DND-41 (cell line): ENCODE results near the gene SIGLEC8.

Experiments used
- ATAC-seq: fragments of 200-7000 bp; cut with Tn5 transposase; 3 replicates; pipeline ENCODE4 v1.9.1; 2021; ENCODE audit warnings: low read depth; ENCODE audit not compliant: insufficient read depth
- DNase-seq: peaks from one replicate; pipeline ENCODE4 v3.0.0-alpha.2; 2020
- H2AFZ ChIP-seq: 2 replicates; pipeline ENCODE4 v1.6.0; 2012; ENCODE audit warnings: low read depth, low read length
- H3K27ac ChIP-seq: 2 replicates; pipeline ENCODE4 v1.5.1; 2012; ENCODE audit warnings: low read length, inconsistent platforms
- H3K27me3 ChIP-seq: fragments of 200-600 bp; sonication (generic); 2 replicates; pipeline ENCODE4 v1.6.0; 2012; ENCODE audit warnings: low read length, mild to moderate bottlenecking, inconsistent platforms; ENCODE audit not compliant: insufficient read depth, poor library complexity
- H3K36me3 ChIP-seq: 2 replicates; pipeline ENCODE4 v1.5.1; 2012; ENCODE audit warnings: low read length, inconsistent platforms; ENCODE audit not compliant: insufficient read depth
- H3K4me1 ChIP-seq: 2 replicates; pipeline ENCODE4 v1.5.1; 2012; ENCODE audit warnings: mild to moderate bottlenecking, low read length; ENCODE audit not compliant: insufficient read depth
- H3K4me2 ChIP-seq: 2 replicates; pipeline ENCODE4 v1.6.0; 2012; ENCODE audit warnings: mild to moderate bottlenecking, moderate library complexity, low read length, inconsistent platforms; ENCODE audit not compliant: insufficient read depth
- H3K4me3 ChIP-seq, 2 experiments: fragments of 200-600 bp in 1 of 2; shearing (Covaris generic) in 1 of 2; 2 replicates each; pipeline ENCODE4 v1.5.1; 2012 to 2016; ENCODE audit warnings: inconsistent platforms in 2 of 2, low read length in 2 of 2, mild to moderate bottlenecking in 2 of 2, low read depth in 1 of 2, moderate library complexity in 1 of 2
- H3K79me2 ChIP-seq: 2 replicates; pipeline ENCODE4 v1.6.0; 2012; ENCODE audit warnings: low read length, inconsistent platforms; ENCODE audit not compliant: insufficient read depth
- H3K9ac ChIP-seq: 2 replicates; pipeline ENCODE4 v1.6.0; 2012; ENCODE audit warnings: low read depth, mild to moderate bottlenecking, inconsistent platforms, low read length, moderate library complexity
- H3K9me3 ChIP-seq: 2 replicates; pipeline ENCODE4 v1.5.1; 2012; ENCODE audit warnings: low read length, moderate library complexity, mild to moderate bottlenecking, inconsistent platforms; ENCODE audit not compliant: insufficient read depth, severe bottlenecking
- H4K20me1 ChIP-seq: 2 replicates; pipeline ENCODE4 v1.6.0; 2012; ENCODE audit warnings: low read length; ENCODE audit not compliant: insufficient read depth
- EZH2 ChIP-seq: IDR thresholded peaks from 3 replicates; pipeline ENCODE4 v1.6.1; 2012; ENCODE audit warnings: borderline replicate concordance, low read depth, mild to moderate bottlenecking, moderate library complexity, low read length, inconsistent platforms; ENCODE audit not compliant: severe bottlenecking
- TF ChIP-seq, protein P1 (sequence below): IDR thresholded peaks from 2 replicates; pipeline ENCODE4 v1.5.1; 2012; ENCODE audit warnings: borderline replicate concordance, low read length, moderate library complexity, mild to moderate bottlenecking; ENCODE audit not compliant: poor library complexity, severe bottlenecking; ENCODE audit errors: extremely low read depth

Gene SIGLEC8

DNA sequence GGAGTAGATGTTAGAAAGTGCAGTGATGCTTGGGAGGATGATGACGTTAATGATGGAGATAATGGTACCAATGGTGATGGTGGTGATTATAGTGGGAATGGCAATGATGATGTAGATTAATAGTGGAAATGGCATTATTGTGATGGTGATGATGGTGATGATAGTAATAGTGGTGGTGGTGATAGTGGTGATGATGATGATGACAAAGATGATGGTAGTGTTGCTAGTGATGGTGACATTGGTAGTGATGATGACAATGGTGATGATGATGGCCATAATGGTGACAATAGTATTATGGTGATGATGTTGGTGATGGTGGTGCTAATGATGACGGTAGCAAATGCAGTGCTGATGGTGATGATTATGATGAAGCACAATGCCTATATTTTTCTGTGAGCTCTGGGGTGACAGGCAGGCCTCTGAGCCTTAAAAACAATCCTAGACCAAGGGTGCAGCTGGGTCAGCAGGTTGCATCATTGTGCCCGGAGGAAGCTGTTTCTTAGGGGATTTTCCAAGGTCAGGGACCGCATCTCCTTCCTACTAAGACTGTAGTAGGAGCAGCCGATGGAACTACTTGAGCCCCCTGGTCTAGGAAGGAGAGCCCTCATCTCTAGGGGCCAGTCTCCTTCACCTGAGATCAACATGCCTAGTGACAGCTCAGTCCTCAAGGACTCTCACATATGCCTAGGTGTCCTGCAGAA, 27.9 kb upstream of the SIGLEC8 start:
- H3K79me2 ChIP-seq, result no peaks in the 10 kb centered on the region
- no peak overlapping the region for H3K4me2 ChIP-seq
- no peaks in the 10 kb centered on the region for H3K9me3 ChIP-seq
- no peak overlapping the region for H3K4me3 ChIP-seq
- H3K27me3 ChIP-seq, result no peaks in the 10 kb centered on the region
- DNase-seq (no peak), ATAC-seq (no peak)
- H3K9ac ChIP-seq, result no peak overlapping the region
- no peaks in the 10 kb centered on the region for H3K4me1 ChIP-seq
- no peaks in the 10 kb centered on the region for H3K36me3 ChIP-seq
- no peak overlapping the region for H2AFZ ChIP-seq
- no peaks in the 10 kb centered on the region for H4K20me1 ChIP-seq
- TF ChIP-seq, protein P1, sequence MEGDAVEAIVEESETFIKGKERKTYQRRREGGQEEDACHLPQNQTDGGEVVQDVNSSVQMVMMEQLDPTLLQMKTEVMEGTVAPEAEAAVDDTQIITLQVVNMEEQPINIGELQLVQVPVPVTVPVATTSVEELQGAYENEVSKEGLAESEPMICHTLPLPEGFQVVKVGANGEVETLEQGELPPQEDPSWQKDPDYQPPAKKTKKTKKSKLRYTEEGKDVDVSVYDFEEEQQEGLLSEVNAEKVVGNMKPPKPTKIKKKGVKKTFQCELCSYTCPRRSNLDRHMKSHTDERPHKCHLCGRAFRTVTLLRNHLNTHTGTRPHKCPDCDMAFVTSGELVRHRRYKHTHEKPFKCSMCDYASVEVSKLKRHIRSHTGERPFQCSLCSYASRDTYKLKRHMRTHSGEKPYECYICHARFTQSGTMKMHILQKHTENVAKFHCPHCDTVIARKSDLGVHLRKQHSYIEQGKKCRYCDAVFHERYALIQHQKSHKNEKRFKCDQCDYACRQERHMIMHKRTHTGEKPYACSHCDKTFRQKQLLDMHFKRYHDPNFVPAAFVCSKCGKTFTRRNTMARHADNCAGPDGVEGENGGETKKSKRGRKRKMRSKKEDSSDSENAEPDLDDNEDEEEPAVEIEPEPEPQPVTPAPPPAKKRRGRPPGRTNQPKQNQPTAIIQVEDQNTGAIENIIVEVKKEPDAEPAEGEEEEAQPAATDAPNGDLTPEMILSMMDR, result no peak
- TF ChIP-seq EZH2, result no peak
- no peak overlapping the region for H3K27ac ChIP-seq

- H2AFZ ChIP-seq, result no peak overlapping the region
- no peak overlapping the region for H3K27ac ChIP-seq
- H3K9ac ChIP-seq, result no peak overlapping the region
- peak; percentile 53; the same call in 1 of the 3 replicates for ATAC-seq
- DNase-seq, result peak; percentile 27
- TF ChIP-seq EZH2, result no peak
- TF ChIP-seq, protein P1, result no peak
- no peaks in the 10 kb centered on the region for H3K36me3 ChIP-seq
- H3K27me3 ChIP-seq, result no peaks in the 10 kb centered on the region
- H3K4me3 ChIP-seq, result no peak overlapping the region
- no peaks in the 10 kb centered on the region for H3K79me2 ChIP-seq
- no peaks in the 10 kb centered on the region for H4K20me1 ChIP-seq
- H3K4me2 ChIP-seq, result no peak overlapping the region
- H3K9me3 ChIP-seq, result no peaks in the 10 kb centered on the region
- no peaks in the 10 kb centered on the region for H3K4me1 ChIP-seq
Observed at GRCh38 chr19:51480590-51480989, 22.3 kb upstream of the SIGLEC8 start.

- DNase-seq, result no peak
- Histone ChIP-seq H3K4me2 (no peak overlapping the region), H4K20me1 (no peaks in the 10 kb centered on the region), H3K4me3 (no peak overlapping the region), H2AFZ (no peak overlapping the region), H3K36me3 (no peaks in the 10 kb centered on the region), H3K27ac (no peak overlapping the region), H3K9ac (no peak overlapping the region), H3K27me3 (no peaks in the 10 kb centered on the region), H3K79me2 (no peaks in the 10 kb centered on the region), H3K9me3 (no peaks in the 10 kb centered on the region), H3K4me1 (no peaks in the 10 kb centered on the region)
- ATAC-seq, result no peak
- TF ChIP-seq, protein P1, result no peak
- TF ChIP-seq EZH2, result no peak
Observed at GRCh38 chr19:51479531-51480331, 21.5 kb upstream of the SIGLEC8 start.
